ENCODE measurements around the gene ARL3. TPM values are rescaled to one million over a fixed set of nuclear protein-coding genes. Genes with fewer than 3 reads are reported as not detected.

The ARL3 gene
- total and polyA plus RNA-seq, 2 experiments from 2014 or later = 8.5 to 22.6 TPM

DNA sequence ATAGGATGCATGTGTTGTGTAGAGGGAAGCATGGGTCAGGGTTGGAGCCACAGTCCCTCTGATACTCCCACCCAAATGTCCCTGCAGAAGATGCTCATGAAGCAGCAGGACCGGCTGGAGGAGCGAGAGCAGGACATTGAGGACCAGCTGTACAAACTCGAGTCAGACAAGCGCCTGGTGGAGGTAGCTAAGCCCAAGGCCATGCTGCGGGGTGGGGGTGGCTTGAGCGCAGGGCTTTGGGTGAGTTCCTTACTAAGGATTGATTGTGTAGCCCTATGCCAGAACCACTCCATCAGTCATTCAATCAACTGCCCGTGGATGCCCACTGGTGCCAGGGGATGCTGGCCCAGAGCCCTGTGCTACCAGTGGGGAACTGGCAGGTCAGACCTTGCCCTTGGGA is 59.6 kb downstream of the ARL3 start:
- Histone ChIP-seq H3K4me3 (no peak overlapping the region), H3F3A (replicated peaks; ENCODE audit: low read depth) (no peaks in the 10 kb centered on the region), H3K27me3 (ENCODE audit: insufficient read depth) (no peaks in the 10 kb centered on the region), H3K4me1 (ENCODE audit: insufficient read depth) (peaks cover 24% of the 10 kb centered on the region), H3K79me2 (replicated peaks; ENCODE audit: insufficient read depth) (peaks cover 33% of the 10 kb centered on the region), H3K9me2 (ENCODE audit: insufficient read depth) (no peaks in the 10 kb centered on the region), H3K27ac (ENCODE audit: low read depth) (no peak overlapping the region), H4K20me1 (replicated peaks; ENCODE audit: insufficient read depth) (no peaks in the 10 kb centered on the region; the same call in 1 of the 2 replicates), H2AFZ (no peak overlapping the region), H3K36me3 (ENCODE audit: insufficient read depth) (no peaks in the 10 kb centered on the region), H3K4me2 (no peak overlapping the region)
- Mint-ChIP-seq H3K9me3 (no peaks in the 10 kb centered on the region), H3K36me3 (ENCODE audit: low read depth) (peaks cover 25% of the 10 kb centered on the region), H3K4me3 (no peak overlapping the region), H3K4me1 (peaks cover 42% of the 10 kb centered on the region), H3K27me3 (ENCODE audit: insufficient read depth, low read depth, poor library complexity) (peaks cover 10% of the 10 kb centered on the region), H3K27ac (no peak overlapping the region)
- no peak for DNase-seq (ENCODE audit: low spot score)
- no peak for ATAC-seq
- no peak for TF ChIP-seq ZNF331 (CRISPR knock-in tag; IDR thresholded peaks at IDR 0.05; ENCODE audit: low read depth)
- no peak for TF ChIP-seq STAT1 (IDR thresholded peaks at IDR 0.05; ENCODE audit: unreplicated experiment)
- TF ChIP-seq, protein P1, sequence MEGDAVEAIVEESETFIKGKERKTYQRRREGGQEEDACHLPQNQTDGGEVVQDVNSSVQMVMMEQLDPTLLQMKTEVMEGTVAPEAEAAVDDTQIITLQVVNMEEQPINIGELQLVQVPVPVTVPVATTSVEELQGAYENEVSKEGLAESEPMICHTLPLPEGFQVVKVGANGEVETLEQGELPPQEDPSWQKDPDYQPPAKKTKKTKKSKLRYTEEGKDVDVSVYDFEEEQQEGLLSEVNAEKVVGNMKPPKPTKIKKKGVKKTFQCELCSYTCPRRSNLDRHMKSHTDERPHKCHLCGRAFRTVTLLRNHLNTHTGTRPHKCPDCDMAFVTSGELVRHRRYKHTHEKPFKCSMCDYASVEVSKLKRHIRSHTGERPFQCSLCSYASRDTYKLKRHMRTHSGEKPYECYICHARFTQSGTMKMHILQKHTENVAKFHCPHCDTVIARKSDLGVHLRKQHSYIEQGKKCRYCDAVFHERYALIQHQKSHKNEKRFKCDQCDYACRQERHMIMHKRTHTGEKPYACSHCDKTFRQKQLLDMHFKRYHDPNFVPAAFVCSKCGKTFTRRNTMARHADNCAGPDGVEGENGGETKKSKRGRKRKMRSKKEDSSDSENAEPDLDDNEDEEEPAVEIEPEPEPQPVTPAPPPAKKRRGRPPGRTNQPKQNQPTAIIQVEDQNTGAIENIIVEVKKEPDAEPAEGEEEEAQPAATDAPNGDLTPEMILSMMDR (conservative IDR thresholded peaks at IDR 0.05; ENCODE audit: low read depth in 2 of 2) = no peak
- TF ChIP-seq EZH2 (IDR thresholded peaks at IDR 0.05; ENCODE audit: low read depth, unreplicated experiment) = no peak
- no peak for TF ChIP-seq JUNB (IDR thresholded peaks at IDR 0.05; ENCODE audit: unreplicated experiment)
- TF ChIP-seq NANOG (IDR thresholded peaks at IDR 0.05; ENCODE audit: borderline replicate concordance) = no peak
- TF ChIP-seq, protein P2, sequence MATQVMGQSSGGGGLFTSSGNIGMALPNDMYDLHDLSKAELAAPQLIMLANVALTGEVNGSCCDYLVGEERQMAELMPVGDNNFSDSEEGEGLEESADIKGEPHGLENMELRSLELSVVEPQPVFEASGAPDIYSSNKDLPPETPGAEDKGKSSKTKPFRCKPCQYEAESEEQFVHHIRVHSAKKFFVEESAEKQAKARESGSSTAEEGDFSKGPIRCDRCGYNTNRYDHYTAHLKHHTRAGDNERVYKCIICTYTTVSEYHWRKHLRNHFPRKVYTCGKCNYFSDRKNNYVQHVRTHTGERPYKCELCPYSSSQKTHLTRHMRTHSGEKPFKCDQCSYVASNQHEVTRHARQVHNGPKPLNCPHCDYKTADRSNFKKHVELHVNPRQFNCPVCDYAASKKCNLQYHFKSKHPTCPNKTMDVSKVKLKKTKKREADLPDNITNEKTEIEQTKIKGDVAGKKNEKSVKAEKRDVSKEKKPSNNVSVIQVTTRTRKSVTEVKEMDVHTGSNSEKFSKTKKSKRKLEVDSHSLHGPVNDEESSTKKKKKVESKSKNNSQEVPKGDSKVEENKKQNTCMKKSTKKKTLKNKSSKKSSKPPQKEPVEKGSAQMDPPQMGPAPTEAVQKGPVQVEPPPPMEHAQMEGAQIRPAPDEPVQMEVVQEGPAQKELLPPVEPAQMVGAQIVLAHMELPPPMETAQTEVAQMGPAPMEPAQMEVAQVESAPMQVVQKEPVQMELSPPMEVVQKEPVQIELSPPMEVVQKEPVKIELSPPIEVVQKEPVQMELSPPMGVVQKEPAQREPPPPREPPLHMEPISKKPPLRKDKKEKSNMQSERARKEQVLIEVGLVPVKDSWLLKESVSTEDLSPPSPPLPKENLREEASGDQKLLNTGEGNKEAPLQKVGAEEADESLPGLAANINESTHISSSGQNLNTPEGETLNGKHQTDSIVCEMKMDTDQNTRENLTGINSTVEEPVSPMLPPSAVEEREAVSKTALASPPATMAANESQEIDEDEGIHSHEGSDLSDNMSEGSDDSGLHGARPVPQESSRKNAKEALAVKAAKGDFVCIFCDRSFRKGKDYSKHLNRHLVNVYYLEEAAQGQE (IDR thresholded peaks at IDR 0.05; ENCODE audit: unreplicated experiment) = no peak
- TF ChIP-seq CREB1 (CRISPR knock-in tag; IDR thresholded peaks at IDR 0.05; ENCODE audit: low read depth) = no peak
- TF ChIP-seq, protein P3, sequence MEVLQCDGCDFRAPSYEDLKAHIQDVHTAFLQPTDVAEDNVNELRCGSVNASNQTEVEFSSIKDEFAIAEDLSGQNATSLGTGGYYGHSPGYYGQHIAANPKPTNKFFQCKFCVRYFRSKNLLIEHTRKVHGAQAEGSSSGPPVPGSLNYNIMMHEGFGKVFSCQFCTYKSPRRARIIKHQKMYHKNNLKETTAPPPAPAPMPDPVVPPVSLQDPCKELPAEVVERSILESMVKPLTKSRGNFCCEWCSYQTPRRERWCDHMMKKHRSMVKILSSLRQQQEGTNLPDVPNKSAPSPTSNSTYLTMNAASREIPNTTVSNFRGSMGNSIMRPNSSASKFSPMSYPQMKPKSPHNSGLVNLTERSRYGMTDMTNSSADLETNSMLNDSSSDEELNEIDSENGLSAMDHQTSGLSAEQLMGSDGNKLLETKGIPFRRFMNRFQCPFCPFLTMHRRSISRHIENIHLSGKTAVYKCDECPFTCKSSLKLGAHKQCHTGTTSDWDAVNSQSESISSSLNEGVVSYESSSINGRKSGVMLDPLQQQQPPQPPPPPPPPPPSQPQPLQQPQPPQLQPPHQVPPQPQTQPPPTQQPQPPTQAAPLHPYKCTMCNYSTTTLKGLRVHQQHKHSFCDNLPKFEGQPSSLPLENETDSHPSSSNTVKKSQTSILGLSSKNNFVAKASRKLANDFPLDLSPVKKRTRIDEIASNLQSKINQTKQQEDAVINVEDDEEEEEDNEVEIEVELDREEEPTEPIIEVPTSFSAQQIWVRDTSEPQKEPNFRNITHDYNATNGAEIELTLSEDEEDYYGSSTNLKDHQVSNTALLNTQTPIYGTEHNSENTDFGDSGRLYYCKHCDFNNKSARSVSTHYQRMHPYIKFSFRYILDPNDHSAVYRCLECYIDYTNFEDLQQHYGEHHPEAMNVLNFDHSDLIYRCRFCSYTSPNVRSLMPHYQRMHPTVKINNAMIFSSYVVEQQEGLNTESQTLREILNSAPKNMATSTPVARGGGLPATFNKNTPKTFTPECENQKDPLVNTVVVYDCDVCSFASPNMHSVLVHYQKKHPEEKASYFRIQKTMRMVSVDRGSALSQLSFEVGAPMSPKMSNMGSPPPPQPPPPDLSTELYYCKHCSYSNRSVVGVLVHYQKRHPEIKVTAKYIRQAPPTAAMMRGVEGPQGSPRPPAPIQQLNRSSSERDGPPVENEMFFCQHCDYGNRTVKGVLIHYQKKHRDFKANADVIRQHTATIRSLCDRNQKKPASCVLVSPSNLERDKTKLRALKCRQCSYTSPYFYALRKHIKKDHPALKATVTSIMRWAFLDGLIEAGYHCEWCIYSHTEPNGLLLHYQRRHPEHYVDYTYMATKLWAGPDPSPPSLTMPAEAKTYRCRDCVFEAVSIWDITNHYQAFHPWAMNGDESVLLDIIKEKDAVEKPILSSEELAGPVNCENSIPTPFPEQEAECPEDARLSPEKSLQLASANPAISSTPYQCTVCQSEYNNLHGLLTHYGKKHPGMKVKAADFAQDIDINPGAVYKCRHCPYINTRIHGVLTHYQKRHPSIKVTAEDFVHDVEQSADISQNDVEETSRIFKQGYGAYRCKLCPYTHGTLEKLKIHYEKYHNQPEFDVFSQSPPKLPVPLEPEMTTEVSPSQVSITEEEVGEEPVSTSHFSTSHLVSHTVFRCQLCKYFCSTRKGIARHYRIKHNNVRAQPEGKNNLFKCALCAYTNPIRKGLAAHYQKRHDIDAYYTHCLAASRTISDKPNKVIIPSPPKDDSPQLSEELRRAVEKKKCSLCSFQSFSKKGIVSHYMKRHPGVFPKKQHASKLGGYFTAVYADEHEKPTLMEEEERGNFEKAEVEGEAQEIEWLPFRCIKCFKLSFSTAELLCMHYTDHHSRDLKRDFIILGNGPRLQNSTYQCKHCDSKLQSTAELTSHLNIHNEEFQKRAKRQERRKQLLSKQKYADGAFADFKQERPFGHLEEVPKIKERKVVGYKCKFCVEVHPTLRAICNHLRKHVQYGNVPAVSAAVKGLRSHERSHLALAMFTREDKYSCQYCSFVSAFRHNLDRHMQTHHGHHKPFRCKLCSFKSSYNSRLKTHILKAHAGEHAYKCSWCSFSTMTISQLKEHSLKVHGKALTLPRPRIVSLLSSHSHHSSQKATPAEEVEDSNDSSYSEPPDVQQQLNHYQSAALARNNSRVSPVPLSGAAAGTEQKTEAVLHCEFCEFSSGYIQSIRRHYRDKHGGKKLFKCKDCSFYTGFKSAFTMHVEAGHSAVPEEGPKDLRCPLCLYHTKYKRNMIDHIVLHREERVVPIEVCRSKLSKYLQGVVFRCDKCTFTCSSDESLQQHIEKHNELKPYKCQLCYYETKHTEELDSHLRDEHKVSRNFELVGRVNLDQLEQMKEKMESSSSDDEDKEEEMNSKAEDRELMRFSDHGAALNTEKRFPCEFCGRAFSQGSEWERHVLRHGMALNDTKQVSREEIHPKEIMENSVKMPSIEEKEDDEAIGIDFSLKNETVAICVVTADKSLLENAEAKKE (CRISPR knock-in tag; IDR thresholded peaks at IDR 0.05) = no peak
- no peak for TF ChIP-seq EZH2phosphoT487 (IDR thresholded peaks at IDR 0.05; ENCODE audit: unreplicated experiment)
- TF ChIP-seq, protein P4, sequence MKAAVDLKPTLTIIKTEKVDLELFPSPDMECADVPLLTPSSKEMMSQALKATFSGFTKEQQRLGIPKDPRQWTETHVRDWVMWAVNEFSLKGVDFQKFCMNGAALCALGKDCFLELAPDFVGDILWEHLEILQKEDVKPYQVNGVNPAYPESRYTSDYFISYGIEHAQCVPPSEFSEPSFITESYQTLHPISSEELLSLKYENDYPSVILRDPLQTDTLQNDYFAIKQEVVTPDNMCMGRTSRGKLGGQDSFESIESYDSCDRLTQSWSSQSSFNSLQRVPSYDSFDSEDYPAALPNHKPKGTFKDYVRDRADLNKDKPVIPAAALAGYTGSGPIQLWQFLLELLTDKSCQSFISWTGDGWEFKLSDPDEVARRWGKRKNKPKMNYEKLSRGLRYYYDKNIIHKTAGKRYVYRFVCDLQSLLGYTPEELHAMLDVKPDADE (IDR thresholded peaks at IDR 0.05) = no peak
- TF ChIP-seq POLR2AphosphoS5 (IDR thresholded peaks at IDR 0.05; ENCODE audit: low read depth) = no peak
